ENCODE measurements around the gene CADM2.

DNA sequence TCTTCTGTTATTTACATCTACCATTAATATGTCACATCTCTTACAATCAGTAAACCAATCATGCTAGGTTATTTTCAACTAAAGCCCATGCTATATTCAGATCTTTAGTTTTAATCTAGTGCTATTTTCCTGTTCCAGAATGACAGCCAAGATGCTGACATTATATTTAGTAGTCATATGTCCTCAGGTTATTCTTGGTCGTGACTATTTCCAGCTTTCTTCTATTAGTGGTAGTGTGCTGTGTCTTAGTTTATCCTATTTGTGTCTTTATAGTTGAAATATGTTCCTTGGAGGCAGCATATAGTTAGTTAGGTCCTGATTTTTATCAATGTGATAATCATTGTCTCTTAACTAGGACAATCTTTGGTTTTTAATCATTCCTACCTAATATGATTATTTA, 566.5 kb downstream of the CADM2 start:
- no peak for TF ChIP-seq EZH2 (IDR thresholded peaks at IDR 0.05; ENCODE audit: insufficient read depth, poor library complexity, severe bottlenecking)
- TF ChIP-seq EZH2phosphoT487 (IDR thresholded peaks at IDR 0.05; ENCODE audit: insufficient read depth, low read depth): no peak
